NCI-H226 (cell line): ENCODE results near the gene C12orf60.

Experiments
- DNase-seq: peaks from one replicate; pipeline ENCODE4 v3.0.0-alpha.2; 2015

C12orf60 gene

DNA sequence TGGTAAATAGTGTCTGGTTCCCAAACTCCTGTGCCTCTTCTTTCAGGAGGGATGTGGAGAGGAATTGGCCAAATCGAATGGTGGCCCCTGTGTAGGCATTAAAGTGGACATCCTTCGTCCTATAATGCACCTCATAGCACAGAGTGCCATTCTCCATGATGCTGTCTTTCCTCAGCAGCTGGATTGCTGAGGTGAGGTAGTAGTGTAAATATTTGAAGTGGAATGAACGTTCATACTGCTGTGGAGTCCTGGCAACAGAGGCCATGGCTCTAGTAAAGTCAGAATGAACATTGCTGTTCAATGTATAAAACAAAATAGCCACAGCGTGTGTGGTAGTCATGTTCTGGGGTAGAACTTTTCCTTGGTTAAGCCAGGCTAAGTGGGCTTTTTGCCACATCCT is 37.1 kb downstream of the C12orf60 start:
- DNase-seq: no peak

DNA sequence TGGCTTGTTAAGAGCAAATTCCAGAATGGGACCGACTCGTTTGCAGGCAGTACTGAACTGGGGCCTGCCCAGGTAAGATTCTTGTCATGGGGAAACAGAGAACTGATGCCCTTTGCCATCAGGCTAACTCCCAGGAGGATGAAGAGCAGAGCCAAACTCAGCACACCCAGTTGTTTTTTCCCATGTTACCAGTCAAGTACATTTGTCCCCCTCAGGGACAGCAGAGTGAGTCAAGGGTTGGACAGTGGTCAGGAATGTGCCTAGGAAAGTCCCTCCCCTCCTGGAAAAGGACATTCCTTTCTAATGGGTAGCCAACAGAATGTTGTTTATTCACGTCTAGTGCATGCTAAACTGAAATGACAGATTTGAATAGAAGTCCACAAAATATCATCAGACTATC is 38.3 kb downstream of the C12orf60 start:
- no peak for DNase-seq

DNA sequence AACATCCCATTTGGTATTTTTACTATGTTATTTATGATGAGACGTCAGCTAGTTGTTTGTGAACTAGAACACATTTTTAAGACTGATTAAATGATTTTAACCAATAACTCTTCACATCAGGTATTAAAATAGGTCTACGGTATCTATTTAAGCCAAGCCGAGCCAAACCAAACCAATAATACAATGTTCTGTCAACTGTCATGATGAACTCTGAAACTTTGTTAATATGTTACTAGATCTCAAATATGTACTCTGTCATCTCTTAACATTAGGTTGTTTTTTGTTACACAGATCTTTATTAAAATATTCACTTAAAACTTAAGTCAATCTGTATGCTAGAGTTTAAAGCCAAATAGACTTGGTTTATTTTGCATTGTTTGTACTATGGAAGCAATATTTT is 38.8 kb downstream of the C12orf60 start:
- DNase-seq: no peak

DNA sequence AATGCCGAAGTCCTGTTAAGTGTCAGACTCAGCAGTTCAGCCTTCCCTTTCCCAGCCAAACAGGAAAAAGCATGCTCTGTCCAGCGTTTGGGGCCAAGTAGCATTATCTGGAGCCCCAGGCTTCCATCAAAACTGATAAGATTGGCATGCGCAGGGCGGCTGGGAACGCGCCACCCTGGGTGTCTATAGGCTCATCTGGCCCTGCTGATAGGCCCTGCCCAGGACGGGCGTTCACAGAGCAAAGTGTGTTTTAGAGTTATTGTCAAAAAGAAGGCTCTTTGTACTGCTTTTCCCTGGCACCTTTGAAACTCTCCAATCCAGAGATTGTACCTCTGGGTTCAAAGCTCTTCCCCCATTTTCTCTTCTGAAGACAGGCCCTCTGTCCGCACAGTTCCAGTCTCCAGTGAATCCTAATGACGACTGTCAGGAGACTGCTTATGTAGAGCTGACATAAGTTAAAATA is 40.0 kb downstream of the C12orf60 start, which contains the start of gene ART4:
Gene ART4, minus strand, starts transcription at position 102 of the 463 bp plus-strand sequence. CDS start 413 bp downstream, outside the sequence.
- no peak for DNase-seq

DNA sequence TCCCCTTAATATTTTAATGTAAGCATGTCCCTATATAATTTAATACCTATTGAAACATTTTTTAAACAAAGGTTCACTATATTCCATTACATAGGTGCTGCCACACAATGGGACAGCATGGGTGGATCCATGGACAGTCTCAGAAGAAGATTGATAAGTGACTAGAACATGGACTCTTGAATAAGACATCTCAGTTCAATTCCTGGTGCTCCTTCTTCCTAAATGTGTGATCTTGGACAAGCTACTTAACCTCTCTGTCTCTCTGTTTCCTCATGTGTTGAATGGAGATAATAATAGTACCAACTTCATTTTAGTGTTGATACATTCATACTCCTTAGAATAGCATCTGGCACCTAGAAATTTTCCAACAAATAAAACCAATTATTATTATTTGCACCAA is 40.9 kb downstream of the C12orf60 start:
- DNase-seq: no peak

DNA sequence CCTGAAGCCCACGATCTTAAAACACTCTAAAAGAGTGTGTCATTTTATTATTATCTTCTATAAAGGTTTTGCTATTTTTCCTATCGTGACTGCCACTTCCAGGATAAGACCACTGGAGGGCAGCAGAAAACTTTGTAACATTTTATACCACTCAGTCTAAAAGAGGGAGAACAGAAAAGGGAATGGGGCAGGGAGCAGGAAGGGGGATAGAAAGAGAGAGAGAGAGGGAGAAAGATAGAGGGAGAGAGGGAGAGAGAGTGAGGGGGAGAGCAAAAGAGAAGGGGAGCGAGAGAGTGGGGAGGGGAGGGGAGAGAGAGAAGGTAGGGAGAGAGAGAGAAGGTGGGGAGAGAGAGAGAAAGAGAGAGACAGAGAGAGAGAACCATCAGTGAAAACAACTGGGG is 41.9 kb downstream of the C12orf60 start:
- DNase-seq: peak; percentile 48

DNA sequence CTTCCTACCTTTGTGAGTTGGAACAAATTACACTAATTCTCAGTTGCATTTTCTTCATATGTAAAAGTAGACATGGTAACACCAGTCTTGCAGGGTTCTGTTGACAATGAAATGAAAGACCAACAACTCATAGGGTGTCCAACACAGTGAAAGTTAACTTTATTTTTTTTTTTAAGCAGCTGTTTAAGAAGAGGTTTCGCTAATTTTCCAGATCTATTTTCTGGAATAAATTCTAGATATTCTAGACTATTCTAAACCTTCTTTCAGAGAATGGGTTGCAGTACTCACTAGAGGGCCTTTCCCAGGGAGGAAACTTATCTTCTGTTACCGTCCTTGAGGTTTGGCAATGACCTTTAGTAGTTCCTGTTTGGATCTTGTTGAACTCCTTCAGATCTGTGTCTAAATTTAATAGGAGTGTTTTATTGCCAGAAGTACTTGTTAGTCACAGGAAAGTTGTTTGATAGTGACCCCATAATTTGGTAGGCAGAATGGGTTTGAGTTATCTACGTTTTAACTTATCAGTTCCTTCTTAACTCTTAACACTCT is 42.6 kb downstream of the C12orf60 start:
- DNase-seq: no peak

DNA sequence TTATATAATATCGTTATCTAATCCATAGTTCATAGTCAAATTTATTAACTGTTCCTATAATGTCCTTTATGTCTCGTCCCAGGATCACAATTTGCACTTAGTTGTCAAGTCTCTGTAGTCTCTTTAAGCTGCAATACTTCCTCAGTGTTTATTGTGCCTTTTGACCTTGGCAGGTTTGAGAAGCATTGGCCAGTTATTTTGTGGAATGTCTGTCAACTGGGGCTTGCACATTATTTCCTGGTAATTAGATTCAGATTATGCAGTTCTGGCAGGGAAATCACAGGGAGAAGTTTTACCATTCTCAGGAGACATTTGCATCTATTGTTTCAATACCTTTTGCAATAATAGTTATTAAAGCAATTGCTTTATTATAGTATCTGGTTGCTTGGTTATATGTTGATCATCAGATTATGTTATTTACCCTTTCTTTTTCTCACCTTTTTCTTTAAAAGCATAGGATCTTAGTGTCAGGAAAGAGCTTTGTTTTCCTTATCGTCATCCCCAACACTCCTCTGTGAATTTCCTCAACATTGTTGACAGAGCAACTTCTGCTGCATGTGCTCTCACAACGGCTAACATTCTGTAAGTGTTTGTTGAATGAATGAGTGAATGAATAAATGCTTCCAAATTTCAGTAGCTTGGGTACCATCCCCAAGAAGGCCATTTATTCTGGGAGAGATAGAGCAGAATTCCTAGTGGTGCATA is 43.6 kb downstream of the C12orf60 start:
- no peak for DNase-seq

DNA sequence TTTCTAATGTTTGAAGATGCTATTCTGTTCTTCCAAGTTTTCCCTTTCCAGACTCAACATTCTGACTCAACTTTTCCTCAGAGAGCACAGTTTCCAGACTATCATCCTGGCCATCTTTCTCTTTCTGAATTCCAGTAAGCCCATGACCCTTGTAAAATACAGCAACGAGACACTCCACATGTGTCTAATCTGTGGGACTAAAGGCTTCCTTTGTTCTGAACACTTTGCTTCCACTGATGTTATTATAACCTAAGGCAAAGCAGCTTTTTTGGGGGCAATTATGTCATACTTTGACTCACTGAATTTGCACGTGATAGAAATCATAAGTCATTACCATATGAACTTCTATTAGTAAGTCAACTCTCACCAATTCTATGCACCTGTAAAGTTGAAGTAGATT is 46.2 kb downstream of the C12orf60 start:
- no peak for DNase-seq

DNA sequence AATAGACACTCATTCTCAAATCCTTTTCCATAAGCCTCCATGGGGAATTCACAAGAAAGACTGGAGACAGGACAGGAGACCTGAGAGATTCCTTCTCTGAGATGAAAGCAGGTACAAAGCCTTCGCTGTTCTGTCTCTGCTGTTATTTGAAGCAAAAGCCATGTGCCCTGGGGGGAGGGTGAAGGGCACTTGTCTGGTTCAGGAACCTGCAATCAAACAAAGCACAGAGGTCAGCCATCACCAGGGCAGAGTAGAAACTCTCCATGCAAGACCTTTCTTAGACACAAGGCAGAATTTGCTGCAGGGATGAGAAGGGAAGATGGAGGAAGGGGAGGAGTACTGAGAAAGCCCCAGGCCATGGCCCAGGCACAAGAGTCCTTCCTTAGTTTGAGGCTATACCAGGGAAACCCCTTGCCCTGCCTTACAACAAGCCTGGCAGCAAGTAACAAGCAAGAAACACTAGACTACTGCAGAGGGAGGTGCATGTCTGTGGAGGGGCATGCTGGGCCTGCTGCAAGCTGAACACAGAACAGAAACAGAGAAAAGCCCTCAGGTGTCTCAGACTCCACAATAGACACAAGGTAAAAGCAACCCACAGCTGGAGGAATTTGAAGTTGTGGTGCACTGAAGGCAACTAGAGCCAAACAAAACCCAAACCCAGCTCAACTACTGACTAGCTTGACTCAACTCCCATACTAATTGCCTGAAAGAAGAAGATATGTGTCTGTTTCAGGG is 47.6 kb downstream of the C12orf60 start:
- no peak for DNase-seq

DNA sequence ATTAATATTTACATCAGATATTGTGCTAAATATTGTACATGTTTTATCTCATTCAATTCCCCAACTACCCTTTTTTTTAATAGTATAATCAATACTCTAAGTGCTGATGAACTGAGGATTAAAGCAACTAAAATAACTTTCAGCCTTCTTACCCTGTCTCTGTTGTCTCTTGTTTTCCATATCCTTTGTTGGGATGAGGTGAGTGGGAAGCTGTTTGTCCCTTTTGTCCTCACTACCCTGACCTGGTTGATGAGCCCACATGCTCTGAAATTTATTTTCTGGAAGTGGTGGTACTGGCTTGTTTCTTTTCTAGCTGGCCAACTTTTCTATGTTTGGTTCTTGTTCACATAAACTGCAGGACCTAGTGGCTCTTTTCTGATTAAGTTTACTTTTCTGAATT is 49.4 kb downstream of the C12orf60 start:
- DNase-seq: no peak

DNA sequence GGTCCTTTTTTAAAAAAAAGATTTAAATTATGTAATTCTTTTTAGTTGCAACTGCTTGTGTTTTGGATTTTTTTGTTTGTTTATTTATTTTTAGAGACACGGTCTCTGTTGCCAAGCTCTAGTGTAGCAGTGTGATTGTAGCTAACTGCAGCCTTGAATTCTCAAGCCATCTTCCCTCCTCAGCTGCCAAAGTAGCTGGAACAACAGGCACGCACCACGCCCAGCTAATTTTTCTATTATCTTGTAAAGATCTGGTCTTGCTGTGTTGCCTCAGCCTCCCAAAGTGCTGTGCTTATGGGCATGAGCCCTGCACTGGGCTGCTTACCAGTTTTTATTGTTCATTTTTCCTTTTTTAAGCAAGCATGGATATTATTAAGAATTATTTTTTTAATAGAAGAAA is 50.5 kb downstream of the C12orf60 start:
- DNase-seq: no peak

DNA sequence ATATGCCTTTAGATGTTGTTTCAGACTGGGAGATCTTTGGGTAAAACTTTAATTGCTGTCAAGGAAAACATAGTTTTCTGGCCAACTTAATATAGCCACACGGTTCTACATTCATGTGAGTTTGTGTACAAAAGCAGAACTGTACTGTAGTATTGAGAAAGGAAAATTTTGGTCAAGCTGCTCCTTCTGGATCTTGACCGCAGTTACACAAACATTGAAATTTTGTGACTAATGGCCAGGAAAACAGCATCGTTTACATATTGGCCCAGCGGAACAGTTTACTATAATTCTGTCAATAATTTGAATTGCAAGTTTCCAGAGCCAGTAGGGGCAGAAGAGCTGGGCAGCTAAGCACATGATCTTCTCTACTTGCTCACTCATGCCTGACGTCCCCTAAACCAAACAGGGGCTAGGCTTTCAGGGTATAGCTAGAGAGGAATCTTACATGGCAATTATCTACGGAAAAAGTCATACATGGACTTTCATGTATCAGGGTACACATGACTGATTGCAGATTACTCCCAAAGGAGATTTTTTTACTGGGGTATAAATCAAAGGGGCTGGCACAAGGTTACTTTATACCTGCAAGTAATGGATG is 51.2 kb downstream of the C12orf60 start:
- DNase-seq: no peak

DNA sequence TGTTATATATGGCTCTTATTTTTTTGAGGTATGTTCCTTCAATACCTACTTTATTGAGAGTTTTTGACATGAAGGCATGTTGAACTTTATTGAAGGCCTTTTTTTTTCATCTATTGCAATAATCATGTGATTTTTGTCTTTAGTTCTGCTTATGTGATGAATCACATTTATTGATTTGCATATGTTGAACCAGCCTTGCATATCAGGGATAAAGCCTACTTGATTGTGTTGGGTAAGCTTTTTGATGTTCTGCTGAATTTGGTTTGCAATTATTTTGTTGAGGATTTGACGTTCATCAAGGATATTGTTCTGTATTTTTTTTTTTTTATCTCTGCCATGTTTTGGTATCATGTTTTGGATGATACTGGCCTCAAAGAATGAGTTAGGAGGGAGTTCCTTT is 55.0 kb downstream of the C12orf60 start:
- DNase-seq: no peak

DNA sequence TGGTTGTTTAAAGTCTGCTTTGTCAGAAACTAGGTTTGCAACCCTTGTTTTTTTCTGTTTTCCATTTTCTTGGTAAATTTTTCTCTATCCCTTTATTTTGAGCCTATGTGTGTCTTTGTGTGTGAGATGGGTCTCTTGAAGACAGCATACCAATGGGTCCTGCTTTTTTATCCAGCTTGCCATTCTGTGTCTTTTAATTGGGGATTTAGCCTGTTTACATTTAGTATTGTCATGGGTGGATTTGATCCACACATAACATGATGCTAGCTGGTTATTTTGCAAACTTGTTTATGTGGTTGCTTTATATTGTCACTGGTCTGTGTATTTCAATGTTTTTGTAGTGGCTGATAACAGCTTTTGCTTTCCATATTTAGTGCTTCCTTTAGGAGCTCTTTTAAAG is 57.0 kb downstream of the C12orf60 start:
- no peak for DNase-seq

DNA sequence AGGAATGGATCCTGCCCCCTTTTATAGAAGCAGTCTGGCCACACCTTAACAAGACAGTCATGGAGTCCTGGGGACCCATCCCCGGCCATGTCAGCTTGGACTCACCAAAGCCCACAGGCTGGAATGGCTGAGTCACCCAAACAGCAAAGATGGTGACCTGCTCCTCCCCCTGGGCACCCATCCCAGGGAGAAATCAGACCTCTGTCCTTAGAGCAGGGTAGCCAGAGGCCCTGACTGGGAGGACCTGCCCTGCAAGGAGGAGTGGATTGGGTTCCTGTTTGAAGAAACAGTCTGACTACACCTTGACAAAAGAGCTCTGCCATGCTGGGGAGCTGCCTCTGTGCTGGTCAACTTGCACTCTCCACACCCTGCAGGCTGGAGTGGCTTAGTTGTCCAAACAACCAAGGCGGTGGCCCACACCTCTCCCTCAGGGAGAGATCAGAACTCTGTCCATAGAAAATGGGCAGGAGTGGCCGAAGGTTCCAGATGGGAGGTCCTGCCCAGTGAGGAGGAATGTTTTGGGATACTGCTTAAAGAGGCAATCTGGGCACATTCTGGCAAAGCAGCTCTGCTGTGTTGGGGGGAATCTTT is 65.5 kb downstream of the C12orf60 start:
- DNase-seq: no peak

DNA sequence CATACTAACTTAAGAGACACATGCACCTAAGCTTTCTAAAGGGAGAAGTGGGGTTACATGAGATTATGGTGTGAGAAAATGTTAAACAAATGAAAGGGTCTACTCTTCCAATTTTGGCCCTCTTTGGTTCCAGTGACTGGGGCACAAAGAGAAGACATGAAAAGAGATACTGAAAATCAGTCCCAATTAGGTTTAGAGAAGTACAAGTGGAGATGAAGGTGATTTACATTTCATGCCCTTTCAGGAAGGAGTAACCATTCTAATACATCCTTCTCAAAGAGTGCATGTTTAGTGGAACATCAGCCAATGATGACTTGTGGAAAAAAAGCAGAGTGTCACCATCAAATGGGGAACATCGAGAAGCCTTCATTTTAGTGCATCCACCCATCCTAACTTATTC is 67.8 kb downstream of the C12orf60 start:
- DNase-seq: no peak

DNA sequence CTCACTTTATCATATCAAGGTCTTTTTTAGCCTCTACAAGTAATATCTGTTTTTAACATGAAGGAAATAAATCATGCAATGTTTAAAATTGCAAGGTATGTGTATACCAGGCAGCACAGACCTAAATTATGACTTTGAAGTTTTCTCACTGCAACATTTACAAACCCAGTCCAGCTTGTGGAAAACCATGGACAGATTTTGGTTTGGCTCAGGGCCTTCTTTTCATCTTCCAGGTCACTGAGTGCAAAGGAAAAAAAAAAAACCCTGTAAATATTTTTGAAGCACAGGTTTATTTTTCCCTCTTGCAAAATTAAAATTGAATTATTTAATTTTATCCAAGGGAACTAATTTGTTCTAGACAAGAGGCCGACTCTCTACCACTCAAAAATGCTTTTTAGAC is 68.4 kb downstream of the C12orf60 start:
- DNase-seq: no peak

DNA sequence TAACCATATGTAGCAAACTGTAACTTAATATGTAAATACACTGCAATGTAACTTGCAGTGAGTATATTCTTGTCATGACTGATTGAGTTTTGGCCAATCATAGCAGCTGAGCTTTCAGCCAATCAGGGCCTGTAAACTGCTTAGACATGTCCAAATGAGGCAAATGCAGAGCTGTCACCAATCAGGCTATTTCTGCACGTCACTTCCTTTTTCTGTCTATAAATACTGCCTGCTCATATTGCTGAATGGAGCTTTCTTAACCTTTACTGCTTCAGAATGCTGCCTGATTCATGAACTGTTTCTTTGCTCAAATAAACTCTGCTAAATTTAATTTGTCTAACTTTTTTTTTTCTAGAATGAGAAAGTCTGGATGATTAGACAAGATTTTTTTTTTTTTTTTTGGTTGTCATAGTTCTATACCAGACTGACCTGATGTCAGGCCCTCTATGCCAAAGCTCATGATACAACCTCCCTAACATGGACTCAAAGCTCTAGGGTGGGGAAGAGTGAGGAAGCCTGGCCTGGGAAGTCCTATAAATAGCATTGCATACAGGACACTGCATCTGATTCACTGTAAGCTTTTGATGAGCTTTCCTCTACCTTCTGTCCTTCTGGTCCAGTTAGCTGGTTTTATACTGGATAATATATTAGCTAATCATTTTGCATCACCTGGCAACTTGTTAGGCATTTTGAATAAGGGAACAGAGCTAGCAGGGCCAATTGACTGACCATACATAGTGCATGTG is 70.1 kb downstream of the C12orf60 start:
- no peak for DNase-seq
